Endodermal cell (in vitro differentiated cells): ENCODE data around the gene MAP3K15. TPM values are rescaled to one million over a fixed set of nuclear protein-coding genes. Genes with fewer than 3 reads are reported as not detected.

Experiments
- DNase-seq: peaks from one replicate; pipeline ENCODE4 v3.0.0-alpha.2; 2017
- H3K27ac ChIP-seq: 2 replicates; pipeline ENCODE4 v1.5.1; 2013; ENCODE audit warnings: mild to moderate bottlenecking, low read depth, low read length, moderate library complexity
- H3K27me3 ChIP-seq: 2 replicates; pipeline ENCODE4 v1.6.1; 2013; ENCODE audit warnings: mild to moderate bottlenecking, low read length, moderate library complexity; ENCODE audit not compliant: insufficient read depth, control insufficient read depth, poor library complexity, severe bottlenecking
- H3K36me3 ChIP-seq: 2 replicates; pipeline ENCODE4 v1.7.0; 2013; ENCODE audit warnings: mild to moderate bottlenecking, low read length, moderate library complexity; ENCODE audit not compliant: control insufficient read depth, insufficient read depth
- H3K4me1 ChIP-seq: one replicate; pipeline ENCODE4 v1.7.0; 2013; ENCODE audit warnings: low read length; ENCODE audit not compliant: control insufficient read depth, insufficient read depth
- H3K4me3 ChIP-seq: 2 replicates; pipeline ENCODE4 v1.5.1; 2013; ENCODE audit warnings: mild to moderate bottlenecking, low read length, moderate library complexity
- H3K9ac ChIP-seq: 2 replicates; pipeline ENCODE4 v1.6.1; 2013; ENCODE audit warnings: mild to moderate bottlenecking, low read length, moderate library complexity; ENCODE audit not compliant: poor library complexity, severe bottlenecking; ENCODE audit errors: extremely low read depth
- H3K9me3 ChIP-seq: 2 replicates; pipeline ENCODE4 v1.6.1; 2013; ENCODE audit warnings: mild to moderate bottlenecking, low read length, moderate library complexity; ENCODE audit not compliant: control insufficient read depth
- H3K27ac Mint-ChIP-seq: 2 replicates; pipeline ENCODE4 v1.8.0; 2020; ENCODE audit warnings: mixed read lengths
- H3K27me3 Mint-ChIP-seq: 2 replicates; pipeline ENCODE4 v1.8.0; 2021; ENCODE audit warnings: mild to moderate bottlenecking, mixed read lengths; ENCODE audit not compliant: insufficient read depth
- H3K36me3 Mint-ChIP-seq: 2 replicates; pipeline ENCODE4 v1.8.0; 2020; ENCODE audit warnings: low read depth, mixed read lengths
- H3K4me1 Mint-ChIP-seq: 2 replicates; pipeline ENCODE4 v1.8.0; 2020; ENCODE audit warnings: mixed read lengths
- H3K4me3 Mint-ChIP-seq: 2 replicates; pipeline ENCODE4 v1.8.0; 2020; ENCODE audit warnings: mild to moderate bottlenecking, moderate library complexity, mixed read lengths
- H3K9me3 Mint-ChIP-seq: 2 replicates; pipeline ENCODE4 v1.8.0; 2020; ENCODE audit warnings: mild to moderate bottlenecking, mixed read lengths
- WGBS, 2 experiments: methylation state at CpG; one replicate each; pipeline versions ENCODE4 v1.1.5 to v1.1.7; 2013; ENCODE audit warnings: missing lambda C conversion rate in 2 of 2, mixed read lengths in 1 of 2; ENCODE audit not compliant: insufficient coverage in 1 of 2, insufficient read length in 1 of 2; 5-methylcytosine and 5-hydroxymethylcytosine counted together
- total RNA-seq, 2 donors: library from RNA; stranded (reverse); fragmentation: NEBNext Ultra II Directional in 1 of 2; extraction: Animal tissue kit (Norgen Biotek cat#: 25700) in 1 of 2; gene quantifications; 2 replicates in 1 of 2; 3 replicates in 1 of 2; pipeline ENCODE4 v1.2.1, GENCODE V29; 2021
- TF ChIP-seq, protein P1 (sequence below): fragments of 200-600 bp; sonication (generic); conservative IDR thresholded peaks from 2 replicates; pipeline ENCODE4 v1.5.0; 2021; ENCODE audit warnings: antibody characterized with exemption, mild to moderate bottlenecking

The MAP3K15 gene
- total RNA-seq, 2 donors from 2014 or later, result 2.2 to 2.9 TPM

DNA sequence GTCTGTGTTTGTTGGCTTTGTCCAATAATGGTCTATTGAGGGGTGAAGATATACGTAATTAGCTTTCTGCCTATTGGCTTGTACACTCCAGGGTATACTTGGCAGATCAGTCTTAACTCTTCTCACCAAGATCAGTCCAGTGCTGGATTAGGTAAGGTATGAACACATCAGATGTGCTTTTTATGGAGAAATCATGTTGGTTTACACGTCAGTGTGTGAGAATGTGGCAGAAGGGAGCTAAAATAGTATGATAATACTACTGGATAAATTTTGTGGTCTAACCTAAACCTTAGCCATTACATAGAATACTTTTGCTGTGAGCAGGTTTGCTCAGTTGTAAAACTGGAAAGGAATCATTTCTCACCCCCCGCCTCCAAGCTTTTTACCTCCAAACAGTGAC is 167.4 kb downstream of the MAP3K15 start:
- DNase-seq, result no peak
- no peaks in the 10 kb centered on the region for H3K27me3 Mint-ChIP-seq
- H3K36me3 ChIP-seq, result peaks cover 36% of the 10 kb centered on the region
- H3K9me3 Mint-ChIP-seq, result peaks cover 33% of the 10 kb centered on the region
- H3K27ac Mint-ChIP-seq, result no peak overlapping the region
- no peak overlapping the region for H3K27ac ChIP-seq
- H3K4me3 ChIP-seq, result no peak overlapping the region
- no peak overlapping the region for H3K4me3 Mint-ChIP-seq
- peaks cover 26% of the 10 kb centered on the region for H3K36me3 Mint-ChIP-seq
- H3K4me1 ChIP-seq, result no peaks in the 10 kb centered on the region
- H3K4me1 Mint-ChIP-seq, result peaks cover 2% of the 10 kb centered on the region
- H3K27me3 ChIP-seq, result no peaks in the 10 kb centered on the region
- H3K9ac ChIP-seq, result no peak overlapping the region
- no peaks in the 10 kb centered on the region for H3K9me3 ChIP-seq
- TF ChIP-seq, protein P1, sequence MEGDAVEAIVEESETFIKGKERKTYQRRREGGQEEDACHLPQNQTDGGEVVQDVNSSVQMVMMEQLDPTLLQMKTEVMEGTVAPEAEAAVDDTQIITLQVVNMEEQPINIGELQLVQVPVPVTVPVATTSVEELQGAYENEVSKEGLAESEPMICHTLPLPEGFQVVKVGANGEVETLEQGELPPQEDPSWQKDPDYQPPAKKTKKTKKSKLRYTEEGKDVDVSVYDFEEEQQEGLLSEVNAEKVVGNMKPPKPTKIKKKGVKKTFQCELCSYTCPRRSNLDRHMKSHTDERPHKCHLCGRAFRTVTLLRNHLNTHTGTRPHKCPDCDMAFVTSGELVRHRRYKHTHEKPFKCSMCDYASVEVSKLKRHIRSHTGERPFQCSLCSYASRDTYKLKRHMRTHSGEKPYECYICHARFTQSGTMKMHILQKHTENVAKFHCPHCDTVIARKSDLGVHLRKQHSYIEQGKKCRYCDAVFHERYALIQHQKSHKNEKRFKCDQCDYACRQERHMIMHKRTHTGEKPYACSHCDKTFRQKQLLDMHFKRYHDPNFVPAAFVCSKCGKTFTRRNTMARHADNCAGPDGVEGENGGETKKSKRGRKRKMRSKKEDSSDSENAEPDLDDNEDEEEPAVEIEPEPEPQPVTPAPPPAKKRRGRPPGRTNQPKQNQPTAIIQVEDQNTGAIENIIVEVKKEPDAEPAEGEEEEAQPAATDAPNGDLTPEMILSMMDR, result no peak
- WGBS, 2 experiments, result 92% methylated on average over 3 of the region's 3 CpGs; no CpG with 5 or more reads in 1 of the 2 experiments

DNA sequence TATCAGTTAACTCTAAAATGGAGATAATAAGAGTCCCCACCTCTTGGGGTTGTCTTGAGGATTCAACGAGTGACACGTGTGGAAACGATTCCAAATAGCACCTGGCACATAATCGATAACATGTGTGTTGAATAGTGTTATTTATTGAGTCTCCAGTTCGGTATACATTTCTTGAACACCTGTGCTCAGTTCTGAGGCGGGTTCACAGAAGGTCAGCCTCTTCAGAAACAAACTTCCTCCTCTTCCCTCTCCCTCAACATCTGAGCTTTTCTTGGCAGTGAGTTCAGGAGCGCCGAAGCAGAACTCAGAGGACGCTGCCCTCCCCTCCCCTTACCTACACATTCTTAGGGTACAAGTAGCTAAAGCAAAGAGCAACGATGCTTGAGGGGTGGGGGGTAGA is 170.6 kb downstream of the MAP3K15 start:
- DNase-seq, result no peak
- TF ChIP-seq, protein P1, result no peak
- Mint-ChIP-seq H3K27ac (peak overlapping the region; percentile 13), H3K9me3 (peaks cover 37% of the 10 kb centered on the region), H3K27me3 (no peaks in the 10 kb centered on the region), H3K36me3 (peaks cover 5% of the 10 kb centered on the region), H3K4me1 (peaks cover 6% of the 10 kb centered on the region), H3K4me3 (peak overlapping the region; percentile 78)
- H3K4me1 ChIP-seq, result no peaks in the 10 kb centered on the region
- WGBS, 2 experiments, result 50% methylated on average over 8 of the region's 10 CpGs; no CpG with 5 or more reads in 1 of the 2 experiments
- no peaks in the 10 kb centered on the region for H3K27me3 ChIP-seq
- H3K9me3 ChIP-seq, result no peaks in the 10 kb centered on the region
- no peak overlapping the region for H3K27ac ChIP-seq
- H3K9ac ChIP-seq, result peak overlapping the region; percentile 83
- peaks cover 10% of the 10 kb centered on the region for H3K36me3 ChIP-seq
- H3K4me3 ChIP-seq, result peak overlapping the region; percentile 86

DNA sequence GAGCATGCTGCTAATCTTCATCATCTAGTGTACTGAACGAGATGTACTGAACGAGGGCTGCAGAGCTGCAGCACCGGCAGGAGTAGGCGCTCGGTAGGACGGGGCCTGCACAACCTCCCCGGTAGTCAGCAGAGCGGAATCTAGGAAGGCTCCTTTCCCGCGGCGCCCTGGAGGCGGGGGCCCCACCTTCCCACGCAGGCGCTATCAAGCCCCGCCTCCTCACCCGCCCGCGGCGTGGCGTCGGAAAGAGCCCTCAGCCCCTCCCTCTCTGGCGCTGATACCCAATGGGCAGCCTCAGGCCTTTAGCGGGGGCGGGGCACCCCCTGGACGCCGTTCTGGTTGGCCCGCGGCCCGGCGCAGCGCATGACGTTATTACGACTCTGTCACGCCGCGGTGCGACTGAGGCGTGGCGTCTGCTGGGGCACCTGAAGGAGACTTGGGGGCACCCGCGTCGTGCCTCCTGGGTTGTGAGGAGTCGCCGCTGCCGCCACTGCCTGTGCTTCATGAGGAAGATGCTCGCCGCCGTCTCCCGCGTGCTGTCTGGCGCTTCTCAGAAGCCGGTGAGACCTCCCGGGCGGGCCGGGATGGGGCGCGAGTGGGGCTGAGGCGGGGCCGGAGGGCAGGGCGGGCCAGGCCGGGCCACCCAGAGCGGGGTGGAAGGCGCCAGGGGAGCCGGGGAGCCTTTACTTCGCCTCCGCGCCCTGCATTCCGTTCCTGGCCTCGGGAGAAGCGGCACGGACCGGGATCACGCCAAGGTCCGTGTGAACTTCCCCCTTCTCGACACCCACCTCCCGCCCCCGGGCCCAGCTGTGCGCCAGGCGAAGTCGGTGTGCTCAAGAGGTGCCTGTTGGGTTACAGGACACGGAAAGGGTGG is 171.5 kb downstream of the MAP3K15 start, which contains the start of gene PDHA1:
TSS of gene PDHA1 (plus strand) at position 393 of the 874 bp plus-strand sequence. CDS start at position 504, 111 bp downstream.
- Histone ChIP-seq H3K36me3 (peaks cover 1% of the 10 kb centered on the region), H3K4me3 (peak within 1 kb of the TSS; percentile 86), H3K4me1 (no peaks in the 10 kb centered on the region), H3K27ac (peak within 1 kb of the TSS; percentile 66), H3K27me3 (no peaks in the 10 kb centered on the region), H3K9me3 (no peaks in the 10 kb centered on the region), H3K9ac (peak within 1 kb of the TSS; percentile 83)
- DNase-seq, result peak; percentile 95
- H3K36me3 Mint-ChIP-seq, result peaks cover 3% of the 10 kb centered on the region
- TF ChIP-seq, protein P1, result no peak
- H3K27me3 Mint-ChIP-seq, result no peaks in the 10 kb centered on the region
- H3K4me1 Mint-ChIP-seq, result peaks cover 6% of the 10 kb centered on the region
- WGBS, 2 experiments, result 0% methylated on average over 2 to 81 of the region's 81 CpGs
- H3K27ac Mint-ChIP-seq, result peak within 1 kb of the TSS; percentile 87
- peak within 1 kb of the TSS; percentile 78 for H3K4me3 Mint-ChIP-seq
- H3K9me3 Mint-ChIP-seq, result peaks cover 41% of the 10 kb centered on the region
